HG03135 (cell line): ENCODE data around the gene DTWD1.
A peak's percentile ranks its signal among the peaks of the same experiment; 100 is the strongest.
"Not testable (repeated sequence)": the region's sequence is repeated elsewhere in the genome, so short reads cannot be mapped to it uniquely, and the experiment has no call there.

Experiments used
- ATAC-seq: cut with Tn5 transposase; IDR thresholded peaks from one replicate; pipeline ENCODE4 v1.9.1; 2021; ENCODE audit warnings: mild to moderate bottlenecking, moderate library complexity; ENCODE audit not compliant: unreplicated experiment

The DTWD1 gene, protein sequence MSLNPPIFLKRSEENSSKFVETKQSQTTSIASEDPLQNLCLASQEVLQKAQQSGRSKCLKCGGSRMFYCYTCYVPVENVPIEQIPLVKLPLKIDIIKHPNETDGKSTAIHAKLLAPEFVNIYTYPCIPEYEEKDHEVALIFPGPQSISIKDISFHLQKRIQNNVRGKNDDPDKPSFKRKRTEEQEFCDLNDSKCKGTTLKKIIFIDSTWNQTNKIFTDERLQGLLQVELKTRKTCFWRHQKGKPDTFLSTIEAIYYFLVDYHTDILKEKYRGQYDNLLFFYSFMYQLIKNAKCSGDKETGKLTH

DNA sequence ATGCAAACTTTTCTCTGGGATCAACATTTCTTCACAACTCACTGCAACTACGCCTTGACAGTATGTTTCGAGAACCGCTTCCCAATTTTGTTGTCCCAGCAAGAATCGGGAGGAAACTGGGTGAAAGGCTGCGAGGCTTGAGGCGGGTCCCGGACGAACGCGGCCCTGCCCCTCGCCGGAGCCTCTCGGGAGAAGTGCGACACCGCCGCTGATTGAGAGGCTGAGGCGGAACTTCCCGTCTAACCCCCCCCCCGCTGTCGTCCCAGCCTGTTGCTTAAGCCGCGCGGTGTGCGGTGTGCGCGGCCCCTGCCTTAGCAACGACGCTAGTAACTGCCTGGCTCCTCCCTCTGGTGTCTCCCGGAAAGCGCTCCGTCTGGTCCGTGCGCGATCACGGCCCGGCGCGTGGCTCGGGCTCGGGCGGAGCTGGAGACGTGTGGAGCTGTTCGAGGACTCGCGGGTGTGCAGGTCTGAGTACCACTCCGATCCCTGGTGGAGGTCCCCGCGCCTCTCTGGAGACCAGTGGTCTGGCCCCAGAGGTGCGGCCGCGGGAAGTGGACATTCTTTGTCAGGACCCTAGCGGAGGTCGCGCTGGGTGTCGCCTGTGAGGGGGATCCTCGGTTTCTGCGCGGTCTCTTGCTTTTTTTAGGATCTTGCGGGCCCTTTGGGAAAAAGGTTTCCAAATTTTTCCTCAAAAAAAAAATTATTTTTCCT lies at the start of gene DTWD1, which contains the start of gene FAM227B:
Gene DTWD1, plus strand, starts transcription at position 391 of the 711 bp plus-strand sequence. CDS start 4,120 bp downstream, outside the sequence.
Gene FAM227B, minus strand, starts transcription at position 161 of the 711 bp plus-strand sequence. CDS start 5,647 bp downstream, outside the sequence.
- peak; percentile 98 for ATAC-seq

DNA sequence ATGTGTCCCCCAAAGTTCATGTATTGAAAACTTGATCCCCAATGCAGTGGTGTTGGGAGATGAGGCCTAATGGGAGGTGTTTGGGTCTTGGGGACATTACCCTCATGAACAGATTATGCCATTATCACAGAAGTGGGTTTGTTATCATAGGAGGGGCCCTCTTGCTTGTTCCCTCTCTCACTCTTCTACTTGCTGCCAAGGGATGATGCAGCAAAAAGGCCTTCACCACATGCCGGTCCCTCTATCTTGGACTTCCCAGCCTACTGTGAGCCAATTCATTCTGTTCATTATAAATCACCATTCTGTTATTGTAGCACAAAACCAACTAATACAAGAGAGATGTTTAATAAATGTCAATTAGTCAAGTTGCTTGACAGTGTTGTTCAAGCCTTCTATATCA lies 47.4 kb upstream of the DTWD1 start:
- ATAC-seq: no peak

DNA sequence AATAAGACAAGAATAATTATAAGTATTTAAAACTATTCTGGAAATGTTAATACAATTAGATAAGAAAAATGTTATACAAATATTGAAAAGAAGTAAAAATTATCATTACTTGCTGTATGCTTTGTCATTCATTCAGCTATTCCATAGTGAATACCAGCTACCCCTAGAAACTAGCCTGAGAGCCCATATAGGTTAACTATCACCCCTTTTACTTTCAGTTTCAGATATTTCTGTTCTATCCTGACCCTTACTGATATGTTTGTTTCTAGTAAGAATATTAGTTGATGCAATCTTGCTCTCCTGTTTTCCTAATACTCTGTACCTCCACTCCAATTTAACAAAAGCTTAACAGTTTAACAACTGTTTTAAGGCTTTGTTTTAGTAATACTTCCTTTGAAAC lies 31.8 kb upstream of the DTWD1 start:
- peak; percentile 76 for ATAC-seq

DNA sequence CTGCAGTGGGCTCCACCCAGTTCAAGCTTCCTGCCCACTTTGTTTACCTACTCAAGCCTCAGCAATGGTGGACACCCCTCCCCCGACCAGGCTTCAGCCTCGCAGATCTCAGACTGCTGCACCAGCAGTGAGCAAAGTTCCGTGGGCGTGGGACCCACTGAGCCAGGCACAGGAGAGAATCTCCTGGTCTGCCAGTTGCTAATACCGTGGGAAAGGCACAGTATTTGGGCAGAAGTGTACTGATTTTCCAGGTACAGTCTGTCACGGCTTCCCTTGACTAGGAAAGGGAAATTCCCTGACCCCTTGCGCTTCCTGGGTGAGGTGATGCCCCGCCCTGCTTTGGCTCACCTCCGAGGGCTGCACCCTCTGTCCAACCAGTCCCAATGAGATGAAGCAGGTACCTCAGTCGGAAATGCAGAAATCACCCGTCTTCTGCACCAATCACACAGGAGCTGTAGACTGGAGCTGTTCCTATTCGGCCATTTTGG lies 28.0 kb upstream of the DTWD1 start:
- not testable (repeated sequence) for ATAC-seq

DNA sequence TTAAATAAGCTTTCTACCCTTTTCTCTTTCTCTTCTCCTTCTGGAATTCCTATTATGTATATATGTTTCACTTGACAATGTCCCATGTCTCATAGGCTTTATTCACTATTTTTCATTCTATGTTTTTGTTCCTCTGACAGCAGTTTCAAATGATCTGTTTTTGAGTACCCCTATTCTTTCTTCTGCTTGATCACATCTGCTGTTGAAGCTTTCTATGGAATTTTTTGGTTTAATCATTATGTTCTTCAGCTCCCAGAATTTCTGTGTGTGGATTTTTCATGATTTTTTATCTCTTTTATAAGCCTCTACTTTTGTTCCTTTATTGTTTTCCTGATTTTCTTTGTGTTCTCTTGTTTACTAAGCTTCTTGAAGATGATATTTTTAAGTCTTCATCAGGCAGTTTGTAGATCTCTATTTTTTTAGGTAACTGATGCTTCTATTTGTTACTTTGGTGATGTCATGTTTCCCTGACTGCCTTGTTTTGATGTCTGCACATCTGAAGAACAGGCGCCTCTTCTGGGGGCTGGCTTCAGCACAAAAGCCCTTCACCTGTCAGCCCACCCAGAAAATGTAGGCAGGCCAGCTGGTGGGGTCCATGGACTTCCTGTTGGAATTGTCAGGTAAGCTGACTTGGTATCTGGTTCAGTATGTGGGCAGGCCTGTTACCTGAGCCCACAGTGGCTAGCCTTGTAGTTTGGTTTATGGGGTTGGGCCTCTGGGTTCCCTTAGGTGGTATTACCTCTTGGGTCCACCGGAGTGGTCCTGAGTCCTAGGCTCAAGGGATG lies 16.0 kb upstream of the DTWD1 start:
- ATAC-seq: no peak

DNA sequence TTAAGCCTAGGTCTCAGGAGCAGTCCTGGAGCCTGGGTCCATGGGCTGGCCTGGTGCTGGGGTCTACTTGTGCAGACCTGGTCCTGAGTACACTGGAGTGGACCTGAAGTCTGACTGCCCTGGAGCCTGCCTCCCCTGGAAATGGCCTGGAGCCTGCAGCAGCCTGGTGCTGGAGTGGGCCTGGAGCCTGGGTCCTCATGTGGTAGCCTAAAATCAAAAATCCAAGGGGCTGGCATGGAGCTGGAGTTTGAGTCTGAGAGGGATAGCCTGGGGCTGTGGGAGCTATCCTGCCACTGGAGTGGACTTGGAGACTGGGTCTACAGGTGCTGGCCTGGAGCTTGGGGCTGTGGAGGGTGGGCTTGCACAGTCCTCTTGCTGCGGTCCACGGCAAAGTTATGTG lies 15.3 kb upstream of the DTWD1 start:
- no peak for ATAC-seq

DNA sequence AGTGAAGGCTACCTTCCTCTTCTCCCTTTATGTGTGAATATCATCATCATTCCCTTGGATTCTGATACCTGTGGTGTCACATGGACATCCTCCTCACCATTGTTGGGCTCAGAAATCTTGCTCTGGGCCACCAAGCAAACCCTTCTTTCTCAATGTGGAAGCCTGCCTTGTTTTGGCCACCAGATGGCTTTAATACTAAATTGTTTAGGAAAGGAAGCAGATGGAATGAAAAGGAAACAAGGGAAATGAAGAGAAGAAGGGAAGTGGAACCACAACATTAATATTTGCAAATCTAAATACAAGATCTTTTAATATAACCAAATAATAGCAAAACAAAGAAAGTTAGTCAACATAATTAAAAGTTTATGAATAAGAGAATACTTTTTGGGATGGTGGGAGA lies 14.3 kb upstream of the DTWD1 start:
- no peak for ATAC-seq

DNA sequence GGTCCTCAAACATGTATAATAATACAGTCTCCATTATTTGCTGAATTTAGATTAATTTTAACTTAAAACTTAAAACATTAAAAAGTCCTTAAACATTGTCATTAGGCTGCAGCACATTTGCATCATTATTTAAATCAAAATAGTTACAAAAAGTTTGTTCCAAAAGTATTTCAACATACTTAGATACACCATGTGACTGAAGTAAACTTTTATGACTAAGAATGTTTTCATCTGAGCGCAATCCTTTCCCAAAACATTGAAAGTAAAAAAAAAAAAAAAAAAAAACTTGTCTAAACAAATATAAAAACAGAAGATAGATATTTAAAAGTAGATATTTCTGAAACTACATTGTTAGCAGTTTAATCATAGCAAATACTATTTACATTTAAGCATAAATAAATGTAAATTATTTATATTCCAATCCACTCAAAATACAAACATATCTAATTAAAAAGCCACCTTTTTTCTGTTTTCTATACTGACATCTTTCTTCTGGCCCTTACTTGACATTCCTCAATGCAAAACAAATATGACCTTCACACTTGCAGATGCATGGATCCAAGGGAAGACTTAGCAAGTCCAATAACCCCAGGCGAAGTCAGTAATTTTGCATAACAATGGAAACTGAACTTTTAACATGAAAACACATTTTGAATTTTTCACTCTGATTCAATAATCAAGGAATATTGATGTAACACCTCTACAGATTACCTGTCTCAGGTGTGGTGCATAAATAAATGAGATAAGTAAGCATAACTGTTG lies 10.5 kb upstream of the DTWD1 start:
- no peak for ATAC-seq

DNA sequence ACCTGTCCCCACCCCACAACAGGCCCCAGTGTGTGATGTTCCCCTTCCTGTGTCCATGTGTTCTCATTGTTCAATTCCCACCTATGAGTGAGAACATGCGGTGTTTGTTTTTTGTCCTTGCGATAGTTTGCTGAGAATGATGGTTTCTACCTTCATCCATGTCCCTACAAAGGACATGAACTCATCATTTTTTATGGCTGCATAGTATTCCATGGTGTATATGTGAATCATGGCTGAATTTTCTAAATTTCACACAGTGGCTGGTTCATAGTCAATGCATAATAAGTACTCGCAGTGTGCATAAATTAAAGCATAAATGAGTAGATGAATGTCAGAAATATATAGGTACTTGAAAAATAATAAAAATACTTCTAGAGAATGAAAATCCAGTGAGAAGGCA lies 8.6 kb upstream of the DTWD1 start:
- not testable (repeated sequence) for ATAC-seq

DNA sequence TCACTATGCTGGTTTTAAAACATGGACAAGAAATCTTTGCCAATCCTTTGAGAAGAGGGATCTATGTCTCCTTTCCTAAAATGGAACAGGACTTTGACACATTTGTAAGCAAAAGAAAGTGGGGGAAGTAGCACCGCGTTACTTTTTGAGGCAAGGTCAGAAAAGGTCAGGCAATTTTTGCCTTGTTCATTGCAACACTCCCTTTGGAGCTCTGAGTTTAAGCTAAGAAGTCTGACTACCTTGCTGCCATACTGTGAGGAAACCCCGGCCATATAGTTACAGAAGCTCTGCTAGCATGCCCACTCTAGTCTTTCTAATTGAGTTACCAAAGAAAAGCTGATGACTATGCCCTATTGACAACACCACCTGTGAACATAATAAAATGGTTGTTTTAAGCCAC lies 1.6 kb upstream of the DTWD1 start:
- no peak for ATAC-seq

DNA sequence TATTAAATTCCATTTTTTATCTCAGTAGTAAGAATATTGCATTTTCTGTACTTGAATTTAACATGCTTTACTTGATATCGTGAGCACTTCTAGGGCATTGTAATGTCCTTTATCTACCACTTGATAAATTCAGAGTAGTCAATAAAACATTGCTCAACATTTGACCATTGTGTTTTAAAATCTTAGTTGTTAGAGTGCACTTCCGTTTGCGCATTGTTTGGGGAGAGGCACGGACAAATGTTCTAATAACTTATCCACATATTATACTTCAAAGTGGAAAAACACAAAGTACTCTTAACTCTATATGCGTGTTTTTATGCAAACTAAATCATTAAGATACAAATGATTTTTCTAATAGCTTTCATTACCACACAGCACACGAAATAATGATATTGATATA lies 649 bp upstream of the DTWD1 start:
- ATAC-seq: no peak

DNA sequence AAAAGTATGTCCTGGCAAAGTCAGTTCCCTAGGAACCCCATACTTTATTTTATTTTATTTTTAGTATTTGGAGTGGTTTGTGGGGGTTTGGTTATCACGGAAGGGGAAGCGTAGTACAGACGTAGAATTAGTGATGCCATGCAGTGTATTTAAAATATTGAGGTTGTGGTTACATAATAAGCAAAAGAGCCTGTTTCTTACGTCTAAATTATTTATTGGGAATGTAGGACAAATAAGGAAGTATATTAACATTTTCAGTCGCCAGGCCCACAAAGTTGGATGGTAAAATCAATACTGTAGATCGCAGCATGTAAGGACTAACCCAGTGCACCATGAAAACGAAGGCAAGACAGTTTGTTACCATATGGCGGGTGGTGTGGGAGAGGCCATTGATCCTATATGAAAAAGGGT lies 558 bp downstream of the DTWD1 start:
- ATAC-seq: no peak

DNA sequence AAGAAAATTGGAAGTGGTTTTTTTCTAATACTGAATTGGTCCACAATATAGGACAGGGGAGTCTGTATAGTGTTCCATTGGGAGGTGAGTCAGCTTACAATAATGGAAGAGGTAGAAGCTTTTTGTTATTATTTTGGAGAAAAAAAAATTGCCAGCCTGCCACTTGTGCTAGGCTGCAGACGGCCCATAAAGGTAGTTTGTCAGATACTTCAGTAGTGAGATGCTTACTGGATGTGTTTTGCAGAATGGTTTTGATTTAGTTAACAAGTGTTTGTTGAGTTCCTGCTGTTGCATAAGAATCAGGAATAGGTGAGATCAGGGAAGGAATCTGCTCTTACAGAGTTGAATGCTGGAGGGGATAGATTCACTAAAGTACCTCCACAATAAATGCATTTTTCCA lies 1.0 kb downstream of the DTWD1 start:
- ATAC-seq: no peak

DNA sequence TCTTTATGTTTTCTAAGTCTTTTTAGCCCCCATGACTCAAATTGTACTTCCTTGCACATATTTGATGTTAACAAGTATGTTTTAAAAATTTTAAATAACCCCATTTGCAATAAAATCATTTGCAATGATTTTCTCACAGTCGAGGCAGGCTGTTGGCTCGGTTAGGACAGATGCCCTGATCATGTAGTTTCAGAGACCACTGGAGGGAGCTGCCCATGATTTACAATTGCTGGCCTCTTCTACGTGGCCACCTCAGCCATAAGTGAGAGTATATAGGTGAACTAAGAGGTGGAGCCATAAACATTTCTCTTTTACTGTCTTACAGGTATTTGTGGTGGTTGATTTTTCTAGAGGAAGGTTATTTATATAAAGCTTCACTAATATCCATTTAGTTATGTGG lies 1.7 kb downstream of the DTWD1 start:
- no peak for ATAC-seq

DNA sequence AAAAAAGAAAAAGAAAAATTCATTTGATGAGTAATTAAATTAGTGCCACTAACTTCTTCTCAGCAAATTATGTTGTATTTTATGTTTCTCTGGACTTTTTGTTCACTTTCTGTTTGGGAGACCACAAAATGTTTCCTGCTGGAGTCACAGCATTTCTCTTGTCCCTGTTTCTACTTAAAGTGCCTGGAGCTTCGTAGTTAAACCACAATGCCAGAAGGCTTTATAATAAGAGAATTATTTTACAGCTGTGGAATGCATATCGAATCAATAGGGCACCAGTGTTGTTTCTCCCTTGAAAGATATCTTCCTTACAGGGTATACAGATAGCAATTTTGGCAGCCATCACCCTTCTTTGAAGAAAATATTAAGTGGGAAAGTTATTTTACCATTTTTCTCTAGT lies 3.2 kb downstream of the DTWD1 start:
- no peak for ATAC-seq

DNA sequence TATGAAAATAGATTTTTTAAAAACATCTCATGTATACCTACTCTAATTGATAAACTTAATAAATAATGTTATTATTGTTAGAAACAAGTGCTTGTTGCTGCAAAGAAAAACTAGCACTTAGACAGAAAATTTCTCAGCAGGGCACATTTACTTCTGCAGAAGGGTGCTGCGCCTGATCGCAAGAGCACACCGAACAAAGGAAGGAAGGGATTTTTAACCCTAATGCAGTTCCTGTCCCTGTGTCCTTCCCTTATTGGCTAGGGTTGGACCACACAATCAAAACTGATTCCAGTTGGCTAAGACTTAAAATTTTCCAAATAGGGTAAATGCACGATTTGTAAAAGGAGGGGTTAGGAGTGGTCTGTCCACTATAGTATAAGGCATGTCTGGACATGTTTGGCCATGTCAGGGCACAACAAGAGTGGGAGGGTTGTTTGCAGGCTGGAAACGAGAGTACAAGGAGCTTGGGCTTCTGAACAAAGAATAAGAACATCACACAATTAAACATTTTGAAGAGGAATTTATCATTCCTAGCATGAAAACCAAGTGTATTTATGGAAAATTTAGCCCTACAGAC lies 4.7 kb downstream of the DTWD1 start:
- ATAC-seq: no peak

DNA sequence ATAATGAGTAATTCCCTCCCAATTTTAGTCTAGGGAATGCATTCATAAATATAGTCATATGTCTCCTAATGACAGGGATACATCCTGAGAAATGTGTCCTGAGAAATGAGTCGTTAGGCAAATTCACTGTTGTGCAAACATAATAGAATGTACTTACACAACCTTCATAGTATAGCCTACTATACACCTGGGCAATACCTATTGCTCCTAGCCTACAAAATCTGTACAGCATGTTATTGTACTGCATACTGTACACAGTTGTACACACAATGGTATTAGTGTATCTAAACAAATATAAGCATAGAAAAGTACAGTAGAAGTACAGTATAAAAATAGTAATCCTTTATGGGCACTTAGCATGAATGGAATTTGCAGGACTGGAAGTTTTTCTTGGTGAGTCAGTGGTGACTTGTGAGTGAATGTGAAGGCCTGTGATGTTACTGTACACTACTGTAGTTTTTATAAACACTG lies 6.6 kb downstream of the DTWD1 start:
- ATAC-seq: no peak

DNA sequence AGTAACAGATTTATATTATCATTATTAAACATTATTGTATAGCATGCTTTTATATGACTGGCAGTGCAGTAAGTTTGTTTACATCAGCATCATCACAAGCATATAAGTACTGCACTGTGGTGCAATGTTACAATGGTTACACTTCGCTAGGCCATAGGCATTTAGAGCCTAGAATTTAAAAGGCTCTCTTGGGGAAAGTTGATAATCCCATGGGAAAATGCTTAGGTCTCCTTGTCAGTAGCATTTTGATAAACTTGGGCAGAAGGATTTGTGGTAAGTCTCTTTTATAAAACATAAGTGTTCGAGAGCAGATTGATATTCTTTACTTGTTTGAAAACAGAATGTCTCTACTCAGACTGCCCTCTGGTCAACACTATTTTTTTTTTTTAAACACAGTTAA lies 7.5 kb downstream of the DTWD1 start:
- ATAC-seq: no peak

DNA sequence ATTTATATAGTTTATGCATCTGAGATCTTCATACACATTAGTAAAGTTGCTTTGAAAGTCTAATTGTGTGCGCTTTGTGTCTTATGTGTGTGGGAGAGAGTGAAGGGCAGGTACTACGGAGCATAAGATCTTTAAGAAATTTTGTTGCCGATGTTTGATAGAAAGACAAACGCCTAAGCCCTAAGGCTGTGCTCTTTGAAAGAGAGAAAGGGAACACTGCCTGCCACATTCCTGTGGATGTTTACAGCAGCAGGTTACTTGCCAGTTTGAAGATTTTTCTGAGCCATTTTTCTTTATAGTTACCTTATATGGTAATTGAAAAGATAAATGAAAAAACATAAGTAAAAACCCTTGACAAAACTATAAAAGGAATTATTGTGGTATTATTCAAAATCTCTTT lies 17.0 kb downstream of the DTWD1 start:
- no peak for ATAC-seq

DNA sequence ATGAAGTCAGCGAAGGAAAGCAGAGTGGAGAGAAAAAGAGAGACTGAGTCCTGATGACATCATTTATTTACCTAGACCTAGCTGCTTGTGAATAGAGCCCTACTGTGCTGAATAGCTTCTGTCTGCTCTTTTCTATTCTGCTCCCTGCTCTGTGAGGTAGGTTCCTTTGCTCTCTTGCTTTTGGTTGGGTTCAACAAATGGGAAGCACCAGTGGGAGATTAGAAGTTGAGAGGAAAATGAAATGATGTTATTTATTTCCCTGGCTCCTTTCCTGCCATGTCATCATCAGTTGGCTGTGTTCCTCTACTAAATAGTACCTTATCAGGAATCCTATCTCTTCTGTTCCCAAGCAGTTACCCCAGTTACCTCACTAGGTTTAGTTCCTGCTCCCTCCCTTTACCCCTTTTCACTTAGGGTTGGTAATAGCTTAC lies 23.5 kb downstream of the DTWD1 start:
- no peak for ATAC-seq
